Astrocyte (in vitro differentiated cells and primary cell): ENCODE results near the gene F2. TPM values are rescaled to one million over a fixed set of nuclear protein-coding genes. Genes with fewer than 3 reads are reported as not detected.

Experiments
- DNase-seq: peaks from one replicate; pipeline ENCODE4 v3.0.0-alpha.2; 2010; ENCODE audit warnings: low read depth
- FAIRE-seq: peaks from 2 replicates; lab custom pipeline; 2011; peaks lifted over from hg19 to GRCh38; lab: Jason Lieb, UNC
- H2AFZ ChIP-seq: 2 replicates; pipeline ENCODE4 v1.6.0; 2012; ENCODE audit warnings: low read depth, low read length, inconsistent platforms
- H3K27ac ChIP-seq: 2 replicates; pipeline ENCODE4 v1.5.1; 2011; ENCODE audit warnings: low read depth, low read length, inconsistent platforms
- H3K27me3 ChIP-seq: 2 replicates; pipeline ENCODE4 v1.6.0; 2011; ENCODE audit warnings: low read length, inconsistent platforms; ENCODE audit not compliant: insufficient read depth
- H3K36me3 ChIP-seq: 2 replicates; pipeline ENCODE4 v1.5.1; 2011; ENCODE audit warnings: low read length, inconsistent platforms; ENCODE audit not compliant: insufficient read depth
- H3K4me1 ChIP-seq: 2 replicates; pipeline ENCODE4 v1.5.1; 2011; ENCODE audit warnings: low read length, inconsistent platforms; ENCODE audit not compliant: insufficient read depth
- H3K4me2 ChIP-seq: 2 replicates; pipeline ENCODE4 v1.6.0; 2012; ENCODE audit warnings: low read length, inconsistent platforms
- H3K4me3 ChIP-seq: 2 replicates; pipeline ENCODE4 v1.5.1; 2011; ENCODE audit warnings: low read depth, mild to moderate bottlenecking, low read length, inconsistent platforms; ENCODE audit not compliant: insufficient read depth
- H3K79me2 ChIP-seq: 2 replicates; pipeline ENCODE4 v1.6.0; 2012; ENCODE audit warnings: mild to moderate bottlenecking, low read length, inconsistent platforms; ENCODE audit not compliant: insufficient read depth
- H3K9ac ChIP-seq: 2 replicates; pipeline ENCODE4 v1.6.0; 2012; ENCODE audit warnings: mild to moderate bottlenecking, low read length, inconsistent platforms
- H3K9me3 ChIP-seq: 2 replicates; pipeline ENCODE4 v1.5.1; 2012; ENCODE audit warnings: low read depth, mild to moderate bottlenecking, low read length, inconsistent platforms; ENCODE audit not compliant: insufficient read depth
- H4K20me1 ChIP-seq: 2 replicates; pipeline ENCODE4 v1.6.0; 2012; ENCODE audit warnings: low read length, inconsistent platforms; ENCODE audit not compliant: insufficient read depth
- H3K27ac Mint-ChIP-seq: one replicate; pipeline ENCODE4 v1.8.0; 2021; ENCODE audit warnings: mild to moderate bottlenecking, mixed read lengths; ENCODE audit not compliant: unreplicated experiment
- H3K27me3 Mint-ChIP-seq: one replicate; pipeline ENCODE4 v1.8.0; 2021; ENCODE audit warnings: low read depth, mixed read lengths; ENCODE audit not compliant: unreplicated experiment
- H3K36me3 Mint-ChIP-seq: one replicate; pipeline ENCODE4 v1.8.0; 2021; ENCODE audit warnings: low read depth, mixed read lengths; ENCODE audit not compliant: unreplicated experiment
- H3K4me1 Mint-ChIP-seq: one replicate; pipeline ENCODE4 v1.8.0; 2021; ENCODE audit warnings: low read depth, mixed read lengths; ENCODE audit not compliant: unreplicated experiment
- H3K4me3 Mint-ChIP-seq: one replicate; pipeline ENCODE4 v1.8.0; 2021; ENCODE audit warnings: mild to moderate bottlenecking, moderate library complexity, mixed read lengths; ENCODE audit not compliant: unreplicated experiment
- H3K9me3 Mint-ChIP-seq: one replicate; pipeline ENCODE4 v1.8.0; 2021; ENCODE audit warnings: mild to moderate bottlenecking, mixed read lengths; ENCODE audit not compliant: unreplicated experiment
- EZH2 ChIP-seq: IDR thresholded peaks from 2 replicates; pipeline ENCODE4 v1.6.1; 2012; ENCODE audit warnings: mild to moderate bottlenecking, low read length, inconsistent platforms; ENCODE audit not compliant: insufficient read depth
- total RNA-seq: library from RNA; stranded (reverse); gene quantifications from 2 replicates; pipeline ENCODE4 v1.2.1, GENCODE V29; 2021
- TF ChIP-seq, protein P1 (sequence below): IDR thresholded peaks from 2 replicates; pipeline ENCODE4 v1.5.1; 2011; ENCODE audit warnings: low read depth, mild to moderate bottlenecking, inconsistent platforms, low read length, moderate library complexity; ENCODE audit not compliant: insufficient read depth

F2 gene
- total RNA-seq, 1 donor from 2014 or later = 0.57 TPM

GRCh38 chr11:46737699-46738098 lies 18.7 kb downstream of the F2 start:
- Histone ChIP-seq H3K9me3 (no peaks in the 10 kb centered on the region), H3K4me2 (no peak overlapping the region), H4K20me1 (no peaks in the 10 kb centered on the region), H3K36me3 (peaks cover 6% of the 10 kb centered on the region), H3K27ac (no peak overlapping the region), H3K79me2 (no peaks in the 10 kb centered on the region), H3K4me1 (no peaks in the 10 kb centered on the region), H2AFZ (no peak overlapping the region), H3K27me3 (no peaks in the 10 kb centered on the region), H3K9ac (no peak overlapping the region), H3K4me3 (no peak overlapping the region)
- no peak for TF ChIP-seq EZH2
- TF ChIP-seq, protein P1, sequence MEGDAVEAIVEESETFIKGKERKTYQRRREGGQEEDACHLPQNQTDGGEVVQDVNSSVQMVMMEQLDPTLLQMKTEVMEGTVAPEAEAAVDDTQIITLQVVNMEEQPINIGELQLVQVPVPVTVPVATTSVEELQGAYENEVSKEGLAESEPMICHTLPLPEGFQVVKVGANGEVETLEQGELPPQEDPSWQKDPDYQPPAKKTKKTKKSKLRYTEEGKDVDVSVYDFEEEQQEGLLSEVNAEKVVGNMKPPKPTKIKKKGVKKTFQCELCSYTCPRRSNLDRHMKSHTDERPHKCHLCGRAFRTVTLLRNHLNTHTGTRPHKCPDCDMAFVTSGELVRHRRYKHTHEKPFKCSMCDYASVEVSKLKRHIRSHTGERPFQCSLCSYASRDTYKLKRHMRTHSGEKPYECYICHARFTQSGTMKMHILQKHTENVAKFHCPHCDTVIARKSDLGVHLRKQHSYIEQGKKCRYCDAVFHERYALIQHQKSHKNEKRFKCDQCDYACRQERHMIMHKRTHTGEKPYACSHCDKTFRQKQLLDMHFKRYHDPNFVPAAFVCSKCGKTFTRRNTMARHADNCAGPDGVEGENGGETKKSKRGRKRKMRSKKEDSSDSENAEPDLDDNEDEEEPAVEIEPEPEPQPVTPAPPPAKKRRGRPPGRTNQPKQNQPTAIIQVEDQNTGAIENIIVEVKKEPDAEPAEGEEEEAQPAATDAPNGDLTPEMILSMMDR = no peak
- Mint-ChIP-seq H3K4me1 (no peaks in the 10 kb centered on the region), H3K9me3 (no peaks in the 10 kb centered on the region), H3K4me3 (no peak overlapping the region), H3K36me3 (peaks cover 19% of the 10 kb centered on the region), H3K27me3 (no peaks in the 10 kb centered on the region), H3K27ac (no peak overlapping the region)
- DNase-seq = no peak
- FAIRE-seq = no peak

DNA sequence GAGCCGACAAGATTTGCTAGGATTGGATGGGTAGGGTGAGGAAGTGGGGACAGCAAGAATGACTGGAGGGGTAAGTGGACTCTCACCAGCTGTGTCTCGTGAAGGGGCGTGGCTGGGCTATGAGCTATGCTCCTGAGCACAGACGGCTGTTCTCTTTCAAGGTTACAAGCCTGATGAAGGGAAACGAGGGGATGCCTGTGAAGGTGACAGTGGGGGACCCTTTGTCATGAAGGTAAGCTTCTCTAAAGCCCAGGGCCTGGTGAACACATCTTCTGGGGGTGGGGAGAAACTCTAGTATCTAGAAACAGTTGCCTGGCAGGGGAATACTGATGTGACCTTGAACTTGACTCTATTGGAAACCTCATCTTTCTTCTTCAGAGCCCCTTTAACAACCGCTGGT lies 19.9 kb downstream of the F2 start:
- Mint-ChIP-seq H3K4me3 (no peak overlapping the region), H3K4me1 (no peaks in the 10 kb centered on the region), H3K36me3 (peaks cover 24% of the 10 kb centered on the region), H3K27ac (no peak overlapping the region), H3K27me3 (no peaks in the 10 kb centered on the region), H3K9me3 (no peaks in the 10 kb centered on the region)
- no peaks in the 10 kb centered on the region for H4K20me1 ChIP-seq
- no peaks in the 10 kb centered on the region for H3K27me3 ChIP-seq
- no peak overlapping the region for H3K9ac ChIP-seq
- TF ChIP-seq, protein P1 = no peak
- TF ChIP-seq EZH2 = no peak
- no peaks in the 10 kb centered on the region for H3K9me3 ChIP-seq
- peaks cover 17% of the 10 kb centered on the region for H3K36me3 ChIP-seq
- no peaks in the 10 kb centered on the region for H3K79me2 ChIP-seq
- H3K4me3 ChIP-seq = no peak overlapping the region
- H2AFZ ChIP-seq = no peak overlapping the region
- H3K27ac ChIP-seq = no peak overlapping the region
- no peak overlapping the region for H3K4me2 ChIP-seq
- FAIRE-seq = no peak
- no peaks in the 10 kb centered on the region for H3K4me1 ChIP-seq
- no peak for DNase-seq

DNA sequence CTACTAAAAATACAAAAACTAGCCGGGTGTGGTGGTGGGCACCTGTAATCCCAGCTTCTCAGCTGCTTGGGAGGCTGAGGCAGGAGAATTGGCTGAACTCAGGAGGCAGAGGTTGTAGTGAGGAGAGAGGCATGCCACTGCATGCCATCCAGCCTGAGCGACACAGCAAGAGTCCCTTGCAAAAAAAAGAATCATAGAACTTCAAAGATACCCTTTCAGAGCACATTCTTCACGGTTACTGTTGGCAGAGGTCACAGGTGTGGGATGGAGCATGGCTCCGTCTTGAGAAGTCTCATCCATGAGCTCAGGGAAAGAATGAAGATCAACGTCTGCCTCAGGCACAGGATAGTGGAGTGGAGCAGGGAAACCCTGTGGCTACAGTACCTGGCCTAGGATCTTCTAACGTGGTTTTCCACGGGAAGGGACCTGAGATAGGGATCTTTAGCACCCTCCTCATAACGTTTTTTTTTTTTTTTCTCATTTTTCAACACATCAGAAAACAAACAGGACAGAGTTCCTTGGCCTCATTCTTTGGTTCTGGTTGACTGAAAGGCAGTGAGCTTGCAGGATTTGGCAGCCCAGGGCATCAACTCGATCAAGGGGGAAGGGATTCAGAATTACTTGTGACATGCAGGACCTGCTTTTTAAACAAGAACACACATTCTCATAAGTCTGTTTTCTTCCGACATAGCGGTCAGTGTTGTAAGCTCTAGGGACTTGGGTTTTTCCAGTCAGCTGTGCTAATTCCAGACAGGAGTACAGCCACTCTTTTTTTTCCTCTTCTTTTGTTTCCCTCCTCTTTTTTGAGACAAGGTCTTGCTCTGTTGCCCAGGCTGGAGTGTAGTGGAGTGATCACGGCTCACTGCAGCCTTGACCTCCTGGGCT lies 22.8 kb downstream of the F2 start:
- no peak for DNase-seq
- H3K79me2 ChIP-seq = no peaks in the 10 kb centered on the region
- Mint-ChIP-seq H3K27me3 (no peaks in the 10 kb centered on the region), H3K4me1 (no peaks in the 10 kb centered on the region), H3K9me3 (no peaks in the 10 kb centered on the region), H3K4me3 (no peak overlapping the region), H3K27ac (no peak overlapping the region), H3K36me3 (peaks cover 26% of the 10 kb centered on the region)
- peaks cover 43% of the 10 kb centered on the region for H3K36me3 ChIP-seq
- no peak overlapping the region for H3K4me2 ChIP-seq
- H4K20me1 ChIP-seq = no peaks in the 10 kb centered on the region
- no peak overlapping the region for H3K4me3 ChIP-seq
- no peak overlapping the region for H3K27ac ChIP-seq
- no peak for FAIRE-seq
- no peak overlapping the region for H3K9ac ChIP-seq
- no peaks in the 10 kb centered on the region for H3K9me3 ChIP-seq
- no peak for TF ChIP-seq EZH2
- TF ChIP-seq, protein P1 = no peak
- no peak overlapping the region for H2AFZ ChIP-seq
- no peaks in the 10 kb centered on the region for H3K27me3 ChIP-seq
- H3K4me1 ChIP-seq = no peaks in the 10 kb centered on the region
